Measurements from ENCODE around the gene PLCD1. TPM values are rescaled to one million over a fixed set of nuclear protein-coding genes. Genes with fewer than 3 reads are reported as not detected.

Gene PLCD1
- total RNA-seq, 1 donor from 2014 or later: 19.0 TPM

- Histone ChIP-seq H3K27me3 (ENCODE audit: control insufficient read depth, insufficient read depth, low read length) (no peaks in the 10 kb centered on the region), H3K36me3 (ENCODE audit: control insufficient read depth, insufficient read depth, low read length) (no peaks in the 10 kb centered on the region), H3K4me3 (ENCODE audit: low read depth, low read length) (no peak overlapping the region)
- TF ChIP-seq, protein P1, sequence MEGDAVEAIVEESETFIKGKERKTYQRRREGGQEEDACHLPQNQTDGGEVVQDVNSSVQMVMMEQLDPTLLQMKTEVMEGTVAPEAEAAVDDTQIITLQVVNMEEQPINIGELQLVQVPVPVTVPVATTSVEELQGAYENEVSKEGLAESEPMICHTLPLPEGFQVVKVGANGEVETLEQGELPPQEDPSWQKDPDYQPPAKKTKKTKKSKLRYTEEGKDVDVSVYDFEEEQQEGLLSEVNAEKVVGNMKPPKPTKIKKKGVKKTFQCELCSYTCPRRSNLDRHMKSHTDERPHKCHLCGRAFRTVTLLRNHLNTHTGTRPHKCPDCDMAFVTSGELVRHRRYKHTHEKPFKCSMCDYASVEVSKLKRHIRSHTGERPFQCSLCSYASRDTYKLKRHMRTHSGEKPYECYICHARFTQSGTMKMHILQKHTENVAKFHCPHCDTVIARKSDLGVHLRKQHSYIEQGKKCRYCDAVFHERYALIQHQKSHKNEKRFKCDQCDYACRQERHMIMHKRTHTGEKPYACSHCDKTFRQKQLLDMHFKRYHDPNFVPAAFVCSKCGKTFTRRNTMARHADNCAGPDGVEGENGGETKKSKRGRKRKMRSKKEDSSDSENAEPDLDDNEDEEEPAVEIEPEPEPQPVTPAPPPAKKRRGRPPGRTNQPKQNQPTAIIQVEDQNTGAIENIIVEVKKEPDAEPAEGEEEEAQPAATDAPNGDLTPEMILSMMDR (IDR thresholded peaks at IDR 0.05; ENCODE audit: insufficient read depth, low read length, poor library complexity, severe bottlenecking): no peak
- no peak for DNase-seq (ENCODE audit: low read depth)
These were observed 31.6 kb downstream of the PLCD1 start for GRCh38 chr3:37997791-37998370.

GRCh38 chr3:37997342-37997741 is 32.1 kb downstream of the PLCD1 start:
- no peaks in the 10 kb centered on the region for H3K36me3 ChIP-seq (ENCODE audit: control insufficient read depth, insufficient read depth, low read length)
- TF ChIP-seq, protein P1 (IDR thresholded peaks at IDR 0.05; ENCODE audit: insufficient read depth, low read length, poor library complexity, severe bottlenecking): no peak
- H3K4me3 ChIP-seq (ENCODE audit: low read depth, low read length): no peak overlapping the region
- H3K27me3 ChIP-seq (ENCODE audit: control insufficient read depth, insufficient read depth, low read length): no peaks in the 10 kb centered on the region
- no peak for DNase-seq (ENCODE audit: low read depth)

GRCh38 chr3:37996785-37997301 is 32.6 kb downstream of the PLCD1 start:
- peak; percentile 18 for DNase-seq (ENCODE audit: low read depth)
- TF ChIP-seq, protein P1 (IDR thresholded peaks at IDR 0.05; ENCODE audit: insufficient read depth, low read length, poor library complexity, severe bottlenecking): peak; percentile 91

DNA sequence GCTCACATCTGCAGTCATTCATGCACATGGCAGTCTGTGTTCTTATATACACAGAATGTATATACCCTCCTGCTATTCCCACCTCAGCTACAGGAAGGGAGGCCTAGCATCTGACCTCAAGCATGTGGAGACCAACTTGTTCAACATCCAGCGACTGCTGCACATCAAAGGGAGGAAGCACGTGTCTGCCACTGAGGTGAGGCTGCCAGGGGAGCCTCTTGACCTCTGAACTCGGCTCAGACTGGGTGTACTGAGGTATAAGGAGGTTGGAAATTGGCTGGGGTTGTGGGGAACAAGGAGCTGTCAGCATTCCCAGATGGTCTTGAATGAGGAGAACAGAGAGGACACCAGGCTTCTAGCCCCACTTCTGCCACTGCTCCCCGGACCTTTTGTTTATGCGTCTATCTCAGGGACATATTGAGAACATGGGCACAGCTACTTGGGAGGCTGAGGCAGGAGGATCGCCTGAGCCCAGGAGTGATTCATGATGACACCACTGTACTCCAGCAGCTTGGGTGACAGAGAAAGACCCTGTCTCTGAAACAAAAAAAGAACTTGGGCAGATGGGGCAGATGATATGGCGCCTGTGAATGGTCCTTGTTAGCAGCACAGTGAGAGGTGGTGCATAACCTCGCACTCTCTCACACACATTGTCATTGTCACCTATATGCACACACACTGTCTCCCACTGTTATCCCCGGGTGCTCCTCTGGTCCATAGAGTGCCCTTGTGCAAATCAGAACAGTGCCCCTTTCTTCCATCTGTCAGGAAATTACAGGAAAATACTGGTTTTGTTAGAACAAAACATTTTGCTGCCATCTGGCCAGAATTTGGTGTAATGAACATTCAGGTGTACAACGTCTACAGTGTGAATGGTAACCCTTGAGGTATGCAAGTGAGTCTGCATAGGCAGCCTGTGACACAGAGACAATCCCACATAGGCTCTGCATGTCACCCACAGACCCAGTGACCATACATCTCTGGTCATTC is 33.5 kb downstream of the PLCD1 start:
- H3K36me3 ChIP-seq (ENCODE audit: control insufficient read depth, insufficient read depth, low read length): no peaks in the 10 kb centered on the region
- H3K4me3 ChIP-seq (ENCODE audit: low read depth, low read length): no peak overlapping the region
- TF ChIP-seq, protein P1 (IDR thresholded peaks at IDR 0.05; ENCODE audit: insufficient read depth, low read length, poor library complexity, severe bottlenecking): no peak
- H3K27me3 ChIP-seq (ENCODE audit: control insufficient read depth, insufficient read depth, low read length): no peaks in the 10 kb centered on the region
- DNase-seq (ENCODE audit: low read depth): no peak

More at GRCh38 chr3:37996785-37997301, 32.6 kb downstream of the PLCD1 start:
- Histone ChIP-seq H3K27me3 (ENCODE audit: control insufficient read depth, insufficient read depth, low read length) (no peaks in the 10 kb centered on the region), H3K36me3 (ENCODE audit: control insufficient read depth, insufficient read depth, low read length) (no peaks in the 10 kb centered on the region), H3K4me3 (ENCODE audit: low read depth, low read length) (no peak overlapping the region)

DNA sequence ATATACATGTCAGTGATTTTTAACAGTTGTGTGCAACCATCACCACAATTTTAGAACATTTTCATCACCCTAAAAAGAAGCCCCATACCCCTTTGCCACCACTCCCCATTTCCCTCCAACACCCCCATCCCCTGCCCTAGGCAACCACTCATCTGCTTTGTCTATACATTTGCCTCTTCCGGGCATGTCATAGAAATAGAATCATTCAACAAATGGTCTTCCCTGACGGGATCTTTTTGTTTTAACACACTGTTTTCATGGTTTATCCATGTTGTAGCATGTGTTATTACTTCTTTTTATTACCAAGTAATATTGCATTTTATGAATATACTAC is 34.8 kb downstream of the PLCD1 start:
- Histone ChIP-seq H3K27me3 (ENCODE audit: control insufficient read depth, insufficient read depth, low read length) (no peaks in the 10 kb centered on the region), H3K4me3 (ENCODE audit: low read depth, low read length) (peak overlapping the region; percentile 48), H3K36me3 (ENCODE audit: control insufficient read depth, insufficient read depth, low read length) (no peaks in the 10 kb centered on the region)
- TF ChIP-seq, protein P1 (IDR thresholded peaks at IDR 0.05; ENCODE audit: insufficient read depth, low read length, poor library complexity, severe bottlenecking): no peak
- no peak for DNase-seq (ENCODE audit: low read depth)

Data from kidney epithelial cell (primary cell).